Ectodermal cell (in vitro differentiated cells): ENCODE measurements around the gene FNDC7.
"Not testable (repeated sequence)": the region's sequence is repeated elsewhere in the genome, so short reads cannot be mapped to it uniquely, and the experiment has no call there.

Experiments used
- H3K27ac ChIP-seq: 2 replicates; pipeline ENCODE4 v1.7.0; 2013; ENCODE audit warnings: mild to moderate bottlenecking, low read depth, low read length; ENCODE audit not compliant: insufficient read depth, poor library complexity, severe bottlenecking
- H3K27me3 ChIP-seq: 2 replicates; pipeline ENCODE4 v1.7.0; 2013; ENCODE audit warnings: mild to moderate bottlenecking, low read length; ENCODE audit not compliant: insufficient read depth, control insufficient read depth, poor library complexity, severe bottlenecking
- H3K36me3 ChIP-seq: one replicate; pipeline ENCODE4 v1.7.0; 2013; ENCODE audit warnings: low read length; ENCODE audit not compliant: control insufficient read depth, insufficient read depth
- H3K4me1 ChIP-seq: one replicate; pipeline ENCODE4 v1.7.0; 2013; ENCODE audit warnings: low read length; ENCODE audit not compliant: control insufficient read depth, insufficient read depth
- H3K4me3 ChIP-seq: 2 replicates; pipeline ENCODE4 v1.7.0; 2013; ENCODE audit warnings: low read depth, low read length, control low read depth; ENCODE audit not compliant: insufficient read depth
- H3K9me3 ChIP-seq: 2 replicates; pipeline ENCODE4 v1.7.0; 2013; ENCODE audit warnings: mild to moderate bottlenecking, low read length, moderate library complexity; ENCODE audit not compliant: control insufficient read depth
- WGBS, 2 experiments: methylation state at CpG; one replicate each; pipeline ENCODE4 v1.1.7; 2013; ENCODE audit warnings: missing lambda C conversion rate in 2 of 2; 5-methylcytosine and 5-hydroxymethylcytosine counted together

Gene FNDC7

DNA sequence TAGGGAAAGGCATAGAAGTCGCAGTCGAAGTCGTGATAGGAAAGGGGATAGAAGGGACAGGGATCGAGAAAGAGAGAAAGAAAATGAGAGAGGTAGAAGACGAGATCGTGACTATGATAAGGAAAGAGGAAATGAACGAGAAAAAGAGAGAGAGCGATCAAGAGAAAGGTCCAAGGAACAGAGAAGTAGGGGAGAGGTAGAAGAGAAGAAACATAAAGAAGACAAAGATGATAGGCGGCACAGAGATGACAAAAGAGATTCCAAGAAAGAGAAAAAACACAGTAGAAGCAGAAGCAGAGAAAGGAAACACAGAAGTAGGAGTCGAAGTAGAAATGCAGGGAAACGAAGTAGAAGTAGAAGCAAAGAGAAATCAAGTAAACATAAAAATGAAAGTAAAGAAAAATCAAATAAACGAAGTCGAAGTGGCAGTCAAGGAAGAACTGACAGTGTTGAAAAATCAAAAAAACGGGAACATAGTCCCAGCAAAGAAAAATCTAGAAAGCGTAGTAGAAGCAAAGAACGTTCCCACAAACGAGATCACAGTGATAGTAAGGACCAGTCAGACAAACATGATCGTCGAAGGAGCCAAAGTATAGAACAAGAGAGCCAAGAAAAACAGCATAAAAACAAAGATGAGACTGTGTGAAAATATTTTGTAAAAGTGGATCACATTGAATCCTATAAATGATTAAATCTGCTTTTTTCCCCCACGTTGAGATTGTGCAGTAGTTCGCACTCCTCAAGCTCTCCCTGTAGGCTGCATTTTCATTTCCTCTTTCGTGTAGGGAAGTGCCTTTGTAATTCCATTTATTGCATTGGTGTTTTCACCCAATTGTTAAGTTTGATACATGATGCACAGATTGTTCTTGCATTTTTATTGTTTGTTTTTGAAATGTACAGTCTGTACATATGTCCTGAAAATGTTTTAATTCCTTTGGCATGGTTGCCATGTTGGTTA is 13.1 kb upstream of the FNDC7 start:
- 95% methylated on average over 22 of the region's 22 CpGs for WGBS, 2 experiments
- no peaks in the 10 kb centered on the region for H3K4me1 ChIP-seq

DNA sequence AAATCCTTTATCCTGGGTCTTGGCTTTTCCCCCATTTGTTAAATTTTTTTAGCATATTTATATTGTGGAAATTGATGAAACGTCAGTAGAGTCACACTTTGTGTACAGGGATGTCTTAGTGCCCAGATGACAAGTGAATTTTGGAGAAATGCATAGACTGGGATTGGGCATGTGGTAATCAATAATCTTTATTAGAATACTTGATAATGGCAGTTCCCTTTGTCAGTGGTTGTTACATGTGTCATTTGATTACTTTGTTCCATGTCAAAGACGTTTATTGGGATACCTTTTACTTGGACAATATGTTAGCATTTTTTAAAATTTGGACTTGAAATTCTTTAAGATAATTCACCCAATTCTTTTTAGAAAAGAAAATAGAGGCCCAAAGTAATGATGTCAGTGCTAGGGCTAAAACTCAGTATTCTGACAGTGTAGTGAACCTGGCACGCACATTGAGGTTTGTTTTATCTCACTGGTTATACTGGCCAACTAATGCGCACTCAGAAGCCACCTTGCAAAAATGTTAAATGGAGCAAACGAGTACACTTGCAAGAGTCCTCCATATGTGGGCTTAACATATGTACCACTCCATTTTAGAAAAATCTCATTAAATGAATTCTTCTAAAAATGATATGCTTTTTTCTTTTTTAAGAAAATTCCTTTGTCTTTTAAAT is 11.4 kb upstream of the FNDC7 start:
- Histone ChIP-seq H3K4me1 (no peaks in the 10 kb centered on the region), H3K4me3 (no peak overlapping the region), H3K36me3 (peaks cover 29% of the 10 kb centered on the region), H3K27me3 (no peaks in the 10 kb centered on the region), H3K9me3 (no peaks in the 10 kb centered on the region), H3K27ac (no peak overlapping the region)
- 91 to 98% methylated on average over 5 of the region's 5 CpGs for WGBS, 2 experiments

More for the DNA sequence above, 13.1 kb upstream of the FNDC7 start:
- H3K36me3 ChIP-seq = peaks cover 34% of the 10 kb centered on the region
- H3K4me3 ChIP-seq = no peak overlapping the region
- no peak overlapping the region for H3K27ac ChIP-seq
- H3K27me3 ChIP-seq = no peaks in the 10 kb centered on the region
- H3K9me3 ChIP-seq = no peaks in the 10 kb centered on the region

DNA sequence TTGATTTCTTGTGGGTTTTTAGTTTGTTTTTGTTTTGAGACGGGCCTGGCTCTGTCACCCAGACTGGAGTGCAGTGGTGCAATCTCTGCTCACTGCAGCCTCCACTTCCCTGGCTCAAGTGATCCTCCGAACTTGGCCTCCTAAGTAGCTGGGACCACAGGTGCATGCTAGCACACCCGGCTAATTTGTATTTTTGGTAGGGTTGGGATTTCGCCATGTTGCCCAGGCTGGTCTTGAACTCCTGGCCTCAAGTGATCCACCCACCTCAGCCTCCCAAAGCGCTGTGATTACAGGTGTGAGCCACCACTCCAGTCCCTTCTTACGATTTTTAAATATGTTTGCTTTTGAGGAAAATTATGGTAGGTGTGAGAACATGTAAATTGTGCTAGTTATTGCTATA is 10.6 kb upstream of the FNDC7 start:
- not testable (repeated sequence) for H3K4me3 ChIP-seq, H3K9me3 ChIP-seq, H3K27me3 ChIP-seq, H3K4me1 ChIP-seq, H3K27ac ChIP-seq
- peaks cover 22% of the 10 kb centered on the region for H3K36me3 ChIP-seq
- 96 to 98% methylated on average over 6 of the region's 6 CpGs for WGBS, 2 experiments

DNA sequence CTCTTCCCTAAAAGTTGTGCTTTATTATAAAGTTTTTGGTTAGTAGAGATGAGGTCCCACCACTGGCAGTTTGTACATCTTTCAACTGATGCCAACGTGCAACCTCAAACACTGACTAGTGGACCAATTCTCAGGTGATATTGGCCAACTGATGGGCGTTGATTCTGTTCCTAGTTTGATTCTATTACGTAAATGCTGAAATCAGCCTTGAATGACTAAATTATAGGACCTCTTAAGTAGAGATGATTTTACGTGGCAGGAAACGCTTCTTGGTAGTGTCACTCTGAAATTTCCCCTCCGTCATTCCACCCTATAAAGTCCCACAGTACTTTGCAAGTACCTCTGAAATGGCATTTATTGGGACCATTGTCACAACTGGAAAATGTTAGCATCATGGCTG is 8.8 kb upstream of the FNDC7 start:
- 90 to 91% methylated on average over 6 of the region's 6 CpGs for WGBS, 2 experiments
- no peaks in the 10 kb centered on the region for H3K27me3 ChIP-seq
- no peak overlapping the region for H3K4me3 ChIP-seq
- H3K9me3 ChIP-seq = no peaks in the 10 kb centered on the region
- no peak overlapping the region for H3K27ac ChIP-seq
- peaks cover 11% of the 10 kb centered on the region for H3K36me3 ChIP-seq
- no peaks in the 10 kb centered on the region for H3K4me1 ChIP-seq

GRCh38 chr1:108704496-108704895 is 8.2 kb upstream of the FNDC7 start:
- peaks cover 6% of the 10 kb centered on the region for H3K36me3 ChIP-seq
- no peaks in the 10 kb centered on the region for H3K27me3 ChIP-seq
- H3K4me3 ChIP-seq = no peak overlapping the region
- H3K4me1 ChIP-seq = no peaks in the 10 kb centered on the region
- 93 to 97% methylated on average over 2 of the region's 2 CpGs for WGBS, 2 experiments
- no peak overlapping the region for H3K27ac ChIP-seq
- H3K9me3 ChIP-seq = no peaks in the 10 kb centered on the region

DNA sequence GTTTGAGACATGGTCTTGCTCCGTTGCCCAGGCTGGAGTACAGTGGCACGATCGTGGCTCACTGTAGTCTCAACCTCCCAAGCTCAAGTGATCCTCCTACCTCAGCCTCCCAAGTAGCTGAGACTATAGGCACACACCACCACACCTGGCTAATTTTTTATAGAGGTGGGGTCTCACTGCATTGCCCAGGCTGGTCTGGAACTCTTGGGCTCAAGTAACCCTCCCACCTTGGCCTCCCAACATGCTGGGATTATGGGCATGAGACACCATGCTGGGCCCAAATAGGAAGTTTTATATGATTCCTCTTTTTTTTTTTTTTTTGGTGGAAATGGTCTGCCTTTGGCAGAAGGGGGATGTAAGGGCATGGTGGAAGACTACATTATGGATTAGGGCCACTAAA is 6.1 kb upstream of the FNDC7 start:
- H3K4me3 ChIP-seq = no peak overlapping the region
- no peaks in the 10 kb centered on the region for H3K27me3 ChIP-seq
- no peak overlapping the region for H3K27ac ChIP-seq
- no peaks in the 10 kb centered on the region for H3K9me3 ChIP-seq
- no peaks in the 10 kb centered on the region for H3K4me1 ChIP-seq
- WGBS, 2 experiments = 83 to 92% methylated on average over 3 of the region's 3 CpGs
- no peaks in the 10 kb centered on the region for H3K36me3 ChIP-seq

DNA sequence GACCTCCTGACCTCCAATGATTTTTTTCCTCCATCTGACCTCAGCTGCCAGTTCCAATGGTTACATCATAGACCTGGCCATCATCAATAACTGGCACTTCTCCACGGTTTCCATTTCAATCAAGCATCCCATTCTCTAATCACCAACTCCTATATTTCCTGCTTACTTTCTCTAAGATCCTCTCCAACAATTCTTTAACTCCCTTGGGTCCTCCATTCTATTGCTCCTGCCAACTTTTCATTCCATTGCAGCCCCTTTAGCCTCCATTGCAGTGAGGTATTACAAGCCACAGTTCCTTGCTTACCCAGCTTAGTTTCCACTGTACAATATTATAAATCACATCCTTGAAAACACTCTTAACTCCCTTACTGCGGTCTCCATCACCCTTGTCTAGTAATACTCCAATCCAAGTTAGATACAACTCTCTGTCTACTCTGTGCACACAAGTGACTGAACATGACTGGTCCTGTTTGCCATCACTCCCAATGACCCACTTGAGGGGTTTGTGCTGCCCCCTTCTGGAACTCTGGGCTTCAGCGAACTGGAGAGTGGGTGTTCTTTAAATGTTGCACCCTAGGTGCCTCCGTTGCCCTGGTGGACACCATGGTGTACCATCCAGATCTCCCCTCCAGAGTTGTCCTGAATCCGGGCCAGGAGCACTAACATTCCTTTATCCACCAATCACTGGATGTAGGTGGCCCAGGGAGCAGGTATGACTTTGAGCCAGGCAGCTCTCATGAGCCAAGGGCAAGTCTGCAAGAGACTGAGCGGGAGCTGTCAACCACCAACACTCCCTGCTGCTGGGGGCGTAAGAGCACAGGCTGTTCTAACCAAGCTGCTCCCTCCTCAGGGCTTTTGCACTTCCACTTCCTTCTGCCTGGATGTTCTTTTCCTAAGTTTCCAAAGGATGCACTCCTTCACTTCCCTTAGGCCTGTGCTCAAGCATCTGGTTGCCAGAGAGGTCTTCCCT is 3.7 kb upstream of the FNDC7 start:
- Histone ChIP-seq H3K9me3 (no peaks in the 10 kb centered on the region), H3K4me1 (no peaks in the 10 kb centered on the region), H3K27me3 (no peaks in the 10 kb centered on the region), H3K4me3 (no peak overlapping the region), H3K36me3 (no peaks in the 10 kb centered on the region), H3K27ac (no peak overlapping the region)
- 77 to 86% methylated on average over 7 of the region's 7 CpGs for WGBS, 2 experiments

DNA sequence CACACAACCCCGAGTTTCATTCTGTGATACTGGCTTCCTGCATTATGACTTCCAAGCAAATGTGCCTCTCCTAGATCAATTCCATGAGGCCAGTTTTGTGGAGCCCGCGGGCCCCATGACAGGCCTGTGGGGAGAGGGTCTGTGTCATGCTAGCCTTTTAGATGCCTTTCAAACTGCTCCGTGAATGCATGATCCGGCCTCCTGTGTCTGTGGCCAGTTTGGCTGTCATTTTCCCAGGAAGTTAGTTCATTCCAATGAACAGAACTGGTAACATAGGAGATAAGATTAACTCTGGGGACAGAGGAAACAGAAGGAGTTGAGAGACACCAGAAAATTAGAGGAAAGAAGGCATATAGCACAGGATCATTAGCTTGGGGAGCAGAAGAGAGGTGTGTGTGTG is 3.2 kb downstream of the FNDC7 start:
- no peak overlapping the region for H3K27ac ChIP-seq
- no peaks in the 10 kb centered on the region for H3K27me3 ChIP-seq
- no peaks in the 10 kb centered on the region for H3K4me1 ChIP-seq
- H3K4me3 ChIP-seq = no peak overlapping the region
- H3K36me3 ChIP-seq = no peaks in the 10 kb centered on the region
- 85 to 91% methylated on average over 5 of the region's 5 CpGs for WGBS, 2 experiments
- no peaks in the 10 kb centered on the region for H3K9me3 ChIP-seq

- H3K4me3 ChIP-seq = no peak overlapping the region
- no peaks in the 10 kb centered on the region for H3K4me1 ChIP-seq
- WGBS, 2 experiments = 96 to 100% methylated on average over 1 to 2 of the region's 2 CpGs
- no peaks in the 10 kb centered on the region for H3K9me3 ChIP-seq
- no peaks in the 10 kb centered on the region for H3K36me3 ChIP-seq
- no peak overlapping the region for H3K27ac ChIP-seq
- no peaks in the 10 kb centered on the region for H3K27me3 ChIP-seq
Observed at GRCh38 chr1:108716437-108717230, 3.9 kb downstream of the FNDC7 start.
